Mammary epithelial cell (primary cell): Measurements from ENCODE around the gene LHFPL3.

Source experiments
- CTCF ChIP-seq, 2 donors: IDR thresholded peaks in 1 of 2; conservative IDR thresholded peaks in 1 of 2; 2 replicates each; pipeline ENCODE4 v1.5.1; 2011 to 2012; ENCODE audit warnings: inconsistent platforms in 2 of 2, low read length in 2 of 2, mild to moderate bottlenecking in 2 of 2, control low read depth in 1 of 2, low read depth in 1 of 2; ENCODE audit not compliant: insufficient read depth in 1 of 2; ENCODE audit errors: extremely low read depth in 1 of 2
- EZH2 ChIP-seq: IDR thresholded peaks from 2 replicates; pipeline ENCODE4 v1.6.1; 2012; ENCODE audit warnings: low read length, inconsistent platforms, borderline replicate concordance

- TF ChIP-seq CTCF (conservative IDR thresholded peaks at IDR 0.05 in 1 of 2, IDR thresholded peaks at IDR 0.05 in 1 of 2; ENCODE audit: extremely low read depth in 1 of 2, insufficient read depth in 1 of 2, low read depth in 1 of 2, low read length in 2 of 2) (no peak), EZH2 (no peak)
These were observed 508.6 kb downstream of the LHFPL3 start for GRCh38 chr7:104836976-104837375.
